ENCODE results near the gene EVC. TPM values are rescaled to one million over a fixed set of nuclear protein-coding genes. Genes with fewer than 3 reads are reported as not detected.

The EVC gene
- total RNA-seq, 1 experiment from 2014 or later, result not detected

DNA sequence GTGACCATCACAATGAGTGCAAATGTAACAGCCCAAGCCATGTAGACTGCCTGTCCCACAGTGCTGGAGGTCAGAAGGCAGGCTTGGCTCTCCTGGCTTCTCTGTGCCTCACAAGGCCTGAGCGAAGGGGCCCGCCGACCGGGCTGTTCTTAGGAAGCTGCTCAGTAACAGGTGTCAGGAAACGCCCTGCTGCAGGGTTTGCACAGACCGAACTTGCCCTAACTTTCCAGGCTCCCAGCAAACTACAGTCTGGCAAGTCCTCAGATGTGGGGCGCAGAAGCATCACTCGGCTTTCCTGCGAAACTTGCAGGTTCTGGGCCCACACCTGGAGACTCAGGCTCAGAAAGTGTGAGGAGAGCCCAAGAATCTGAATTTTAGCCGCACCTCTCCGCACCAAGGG lies 94.3 kb downstream of the EVC start:
- no peaks in the 10 kb centered on the region for H3K9me3 Mint-ChIP-seq (ENCODE audit: unreplicated experiment)
- ChIA-PET CTCF (no interaction called here), POLR2A (no interaction called here)
- Histone ChIP-seq H3K27me3 (replicated peaks; ENCODE audit: control insufficient read depth, insufficient read depth, low read length) (no peaks in the 10 kb centered on the region), H3K4me3 (ENCODE audit: low read depth, low read length) (no peak overlapping the region), H3K36me3 (ENCODE audit: control insufficient read depth, insufficient read depth, low read length) (no peaks in the 10 kb centered on the region), H3K4me1 (no peaks in the 10 kb centered on the region), H3K9me3 (no peaks in the 10 kb centered on the region)
- TF ChIP-seq, protein P1, sequence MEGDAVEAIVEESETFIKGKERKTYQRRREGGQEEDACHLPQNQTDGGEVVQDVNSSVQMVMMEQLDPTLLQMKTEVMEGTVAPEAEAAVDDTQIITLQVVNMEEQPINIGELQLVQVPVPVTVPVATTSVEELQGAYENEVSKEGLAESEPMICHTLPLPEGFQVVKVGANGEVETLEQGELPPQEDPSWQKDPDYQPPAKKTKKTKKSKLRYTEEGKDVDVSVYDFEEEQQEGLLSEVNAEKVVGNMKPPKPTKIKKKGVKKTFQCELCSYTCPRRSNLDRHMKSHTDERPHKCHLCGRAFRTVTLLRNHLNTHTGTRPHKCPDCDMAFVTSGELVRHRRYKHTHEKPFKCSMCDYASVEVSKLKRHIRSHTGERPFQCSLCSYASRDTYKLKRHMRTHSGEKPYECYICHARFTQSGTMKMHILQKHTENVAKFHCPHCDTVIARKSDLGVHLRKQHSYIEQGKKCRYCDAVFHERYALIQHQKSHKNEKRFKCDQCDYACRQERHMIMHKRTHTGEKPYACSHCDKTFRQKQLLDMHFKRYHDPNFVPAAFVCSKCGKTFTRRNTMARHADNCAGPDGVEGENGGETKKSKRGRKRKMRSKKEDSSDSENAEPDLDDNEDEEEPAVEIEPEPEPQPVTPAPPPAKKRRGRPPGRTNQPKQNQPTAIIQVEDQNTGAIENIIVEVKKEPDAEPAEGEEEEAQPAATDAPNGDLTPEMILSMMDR (IDR thresholded peaks at IDR 0.05; ENCODE audit: insufficient read depth in 1 of 2, low read depth in 1 of 2, low read length in 1 of 2, severe bottlenecking in 1 of 2, unreplicated experiment in 1 of 2), result no peak
- intact Hi-C loops (cut with micrococcal nuclease; ENCODE audit: unreplicated experiment), result no loop called here
- H3K27ac Mint-ChIP-seq (ENCODE audit: unreplicated experiment), result no peak overlapping the region
- no peak for DNase-seq
- BruUV-seq (replicated peaks), result no TSS peak
- H3K4me1 Mint-ChIP-seq (ENCODE audit: low read depth, unreplicated experiment), result no peaks in the 10 kb centered on the region
- H3K4me3 Mint-ChIP-seq (ENCODE audit: unreplicated experiment), result no peak overlapping the region
- no peaks in the 10 kb centered on the region for H3K36me3 Mint-ChIP-seq (ENCODE audit: insufficient read depth, unreplicated experiment)
- H3K27me3 Mint-ChIP-seq (ENCODE audit: insufficient read depth, unreplicated experiment), result peaks cover 3% of the 10 kb centered on the region

DNA sequence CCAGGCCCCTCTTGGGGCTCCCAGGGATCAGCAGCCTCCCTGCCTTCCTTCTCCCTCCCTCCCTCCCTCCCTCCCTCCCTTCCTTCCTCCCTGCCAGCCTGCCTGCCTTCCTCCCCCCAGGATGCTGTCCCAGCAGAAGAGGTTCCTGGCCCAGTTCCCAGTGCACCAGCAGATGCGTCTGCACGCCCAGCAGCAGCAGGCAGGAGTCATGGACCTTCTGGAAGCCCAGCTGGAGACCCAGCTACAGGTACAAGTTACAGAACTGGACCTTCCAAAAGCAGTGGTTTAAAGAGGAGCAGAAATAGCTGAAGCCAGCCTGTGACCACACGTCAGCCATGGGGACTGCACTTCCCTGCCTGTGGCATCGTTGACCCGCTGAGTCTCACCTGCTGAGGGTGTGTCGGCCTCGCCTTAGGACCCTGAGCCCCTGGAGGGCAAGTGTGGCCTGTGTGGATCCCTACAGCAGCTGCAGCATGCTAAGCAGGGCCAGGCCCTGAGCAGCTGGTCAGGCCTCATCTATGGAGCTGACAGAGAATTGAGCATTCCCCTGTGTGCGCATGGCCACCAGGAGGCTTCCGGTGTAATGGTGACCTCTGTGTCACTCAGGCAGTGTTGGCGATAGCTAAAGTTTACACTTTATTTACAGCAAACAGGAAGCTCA lies 97.2 kb downstream of the EVC start:
- no peaks in the 10 kb centered on the region for H3K27me3 ChIP-seq (replicated peaks; ENCODE audit: control insufficient read depth, insufficient read depth, low read length)
- CTCF ChIA-PET, result no interaction called here
- no peaks in the 10 kb centered on the region for H3K27me3 Mint-ChIP-seq (ENCODE audit: insufficient read depth, unreplicated experiment)

DNA sequence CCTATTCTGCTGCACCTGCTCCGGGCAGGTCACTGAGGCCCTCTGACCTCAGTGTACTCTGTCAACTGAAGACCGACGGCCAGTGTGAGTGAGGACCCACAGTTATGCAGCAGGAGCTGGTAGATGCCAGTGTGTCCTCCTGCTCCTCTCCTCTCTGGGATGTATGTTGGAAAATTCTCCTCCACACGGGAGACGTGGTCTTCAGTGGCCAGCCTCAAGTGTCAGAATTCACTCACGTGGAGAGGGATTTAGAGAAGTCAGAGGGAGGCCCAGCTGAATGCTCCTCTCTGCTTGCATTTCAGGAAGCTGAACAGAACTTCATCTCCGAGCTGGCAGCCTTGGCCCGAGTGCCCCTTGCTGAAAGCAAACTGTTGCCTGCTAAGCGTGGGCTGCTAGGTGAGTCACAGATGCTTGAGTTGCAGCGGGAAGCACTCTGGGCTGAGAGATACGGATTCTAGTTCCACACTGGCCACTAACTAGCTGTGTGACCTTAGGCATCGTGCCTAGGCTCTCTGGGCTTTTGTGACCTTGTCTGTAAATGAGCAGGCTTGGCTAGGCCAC lies 98.3 kb downstream of the EVC start:
- no peaks in the 10 kb centered on the region for H3K4me1 ChIP-seq
- Mint-ChIP-seq H3K27ac (ENCODE audit: unreplicated experiment) (no peak overlapping the region), H3K36me3 (ENCODE audit: insufficient read depth, unreplicated experiment) (no peaks in the 10 kb centered on the region), H3K27me3 (ENCODE audit: insufficient read depth, unreplicated experiment) (peaks cover 5% of the 10 kb centered on the region), H3K9me3 (ENCODE audit: unreplicated experiment) (no peaks in the 10 kb centered on the region), H3K4me1 (ENCODE audit: low read depth, unreplicated experiment) (no peaks in the 10 kb centered on the region), H3K4me3 (ENCODE audit: unreplicated experiment) (no peak overlapping the region)
- POLR2A ChIA-PET, result no interaction called here
- no peaks in the 10 kb centered on the region for H3K27me3 ChIP-seq (replicated peaks; ENCODE audit: control insufficient read depth, insufficient read depth, low read length)
- no peaks in the 10 kb centered on the region for H3K9me3 ChIP-seq
- no peaks in the 10 kb centered on the region for H3K36me3 ChIP-seq (ENCODE audit: control insufficient read depth, insufficient read depth, low read length)
- intact Hi-C loops (cut with micrococcal nuclease; ENCODE audit: unreplicated experiment), result no loop called here
- BruUV-seq (replicated peaks), result no TSS peak
- DNase-seq, result no peak
- H3K4me3 ChIP-seq (ENCODE audit: low read depth, low read length), result no peak overlapping the region
- TF ChIP-seq, protein P1 (IDR thresholded peaks at IDR 0.05; ENCODE audit: insufficient read depth in 1 of 2, low read depth in 1 of 2, low read length in 1 of 2, severe bottlenecking in 1 of 2, unreplicated experiment in 1 of 2), result no peak
- CTCF ChIA-PET, result interaction anchor here (0.6 kb wide), 1 partner anchor 274 kb away, joined by 5 read pairs; no protein-coding TSS in a partner anchor

More for the DNA sequence above, 97.2 kb downstream of the EVC start:
- Mint-ChIP-seq H3K27ac (ENCODE audit: unreplicated experiment) (no peak overlapping the region), H3K9me3 (ENCODE audit: unreplicated experiment) (no peaks in the 10 kb centered on the region), H3K36me3 (ENCODE audit: insufficient read depth, unreplicated experiment) (no peaks in the 10 kb centered on the region), H3K4me3 (ENCODE audit: unreplicated experiment) (no peak overlapping the region), H3K4me1 (ENCODE audit: low read depth, unreplicated experiment) (no peaks in the 10 kb centered on the region)
- no peak overlapping the region for H3K4me3 ChIP-seq (ENCODE audit: low read depth, low read length)
- no peaks in the 10 kb centered on the region for H3K36me3 ChIP-seq (ENCODE audit: control insufficient read depth, insufficient read depth, low read length)
- TF ChIP-seq, protein P1 (IDR thresholded peaks at IDR 0.05; ENCODE audit: insufficient read depth in 1 of 2, low read depth in 1 of 2, low read length in 1 of 2, severe bottlenecking in 1 of 2, unreplicated experiment in 1 of 2), result no peak
- POLR2A ChIA-PET, result no interaction called here
- H3K4me1 ChIP-seq, result no peaks in the 10 kb centered on the region
- no peaks in the 10 kb centered on the region for H3K9me3 ChIP-seq
- BruUV-seq (replicated peaks), result no TSS peak
- no peak for DNase-seq
- intact Hi-C loops (cut with micrococcal nuclease; ENCODE audit: unreplicated experiment), result no loop called here

All from Caco-2 (cell line).